Measurements from ENCODE around the gene STOX2. TPM values are rescaled to one million over a fixed set of nuclear protein-coding genes. Genes with fewer than 3 reads are reported as not detected.

Gene STOX2
- total RNA-seq, 2 donors from 2014 or later = 9.1 to 11.2 TPM

DNA sequence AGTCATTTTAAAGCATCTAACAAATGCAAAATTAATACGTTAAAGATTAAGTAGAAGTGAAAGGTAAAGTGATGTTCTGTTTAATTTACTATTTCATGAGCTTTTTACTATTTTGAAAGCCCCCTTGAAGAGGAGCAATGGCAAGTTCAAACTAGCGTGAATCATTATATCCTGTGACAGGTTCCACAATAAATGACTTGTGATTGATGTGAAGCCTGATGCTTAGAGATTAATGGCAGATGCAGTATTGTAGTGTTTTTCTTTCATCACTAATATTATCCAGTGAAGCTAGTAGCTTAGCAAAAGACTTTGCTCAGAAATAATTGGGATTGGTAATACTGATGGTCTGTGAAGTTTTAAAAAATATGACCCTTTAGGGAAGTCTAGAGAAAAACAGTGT, 57.3 kb downstream of the STOX2 start:
- ATAC-seq = no peak
- intact Hi-C loops (cut with DNase I) = no loop called here
- DNase-seq = no peak

DNA sequence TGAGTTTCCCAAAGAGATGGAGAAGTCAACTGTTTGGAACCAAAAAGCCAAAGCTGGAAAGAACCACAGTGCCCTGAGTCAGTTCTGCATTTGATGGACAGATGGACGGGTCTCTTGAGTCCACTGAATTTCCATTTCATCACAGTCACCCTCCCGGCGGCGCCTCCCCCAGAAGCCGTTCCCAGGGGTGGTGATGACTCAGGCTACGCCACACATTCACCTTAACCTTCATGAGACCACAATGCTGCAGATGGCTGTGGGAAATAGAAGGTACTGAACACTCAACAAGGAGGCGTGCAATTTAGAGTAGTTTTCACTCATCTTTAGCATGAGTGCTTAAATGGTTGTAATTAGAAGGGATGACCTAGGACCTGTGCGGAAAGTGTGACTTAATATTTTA, 61.3 kb downstream of the STOX2 start:
- intact Hi-C loops (cut with DNase I) = no loop called here
- peak in 1 of 2 donors; percentile 41 for ATAC-seq
- no peak for DNase-seq

DNA sequence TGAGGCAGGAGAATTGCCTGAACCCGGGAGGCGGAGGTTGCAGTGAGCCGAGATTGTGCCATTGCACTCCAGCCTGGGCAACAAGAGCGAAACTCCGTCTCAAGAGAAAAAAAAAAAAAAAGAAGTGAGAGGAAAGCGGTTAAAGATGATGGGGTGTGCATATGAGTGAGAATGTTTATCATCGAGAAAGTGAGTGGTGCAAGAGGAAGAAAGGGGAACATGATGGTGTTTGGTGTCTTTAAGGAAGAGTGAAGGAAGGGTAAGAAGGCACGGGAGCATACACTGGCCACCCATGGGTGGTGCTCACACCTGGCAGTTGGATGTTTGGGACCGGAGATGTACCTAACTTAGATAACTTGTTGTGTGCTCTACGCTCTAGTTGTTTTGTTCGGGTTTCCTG, 62.2 kb downstream of the STOX2 start:
- no peak for ATAC-seq
- intact Hi-C loops (cut with DNase I) = no loop called here
- DNase-seq = no peak

DNA sequence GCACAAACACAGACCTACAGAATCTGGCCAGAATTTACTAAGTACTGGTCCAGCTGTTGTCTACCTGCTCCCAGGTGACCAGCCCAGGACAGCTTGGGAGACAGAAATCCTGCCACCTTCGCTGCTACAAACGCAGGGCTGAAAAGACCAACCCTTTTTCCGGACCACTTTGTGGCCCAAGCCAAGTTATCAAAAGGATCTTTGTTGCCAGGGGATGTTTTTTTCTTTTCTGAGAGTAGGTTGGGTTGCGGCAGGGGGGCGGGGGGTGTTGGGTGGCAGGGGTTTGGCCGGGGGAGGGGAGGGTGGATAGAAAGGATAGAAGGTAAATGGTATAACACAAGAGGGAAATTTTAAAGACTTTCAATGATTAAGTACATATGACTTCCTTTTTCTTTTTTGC, 63.4 kb downstream of the STOX2 start:
- DNase-seq = no peak
- ATAC-seq = no peak
- intact Hi-C loops (cut with DNase I) = no loop called here

DNA sequence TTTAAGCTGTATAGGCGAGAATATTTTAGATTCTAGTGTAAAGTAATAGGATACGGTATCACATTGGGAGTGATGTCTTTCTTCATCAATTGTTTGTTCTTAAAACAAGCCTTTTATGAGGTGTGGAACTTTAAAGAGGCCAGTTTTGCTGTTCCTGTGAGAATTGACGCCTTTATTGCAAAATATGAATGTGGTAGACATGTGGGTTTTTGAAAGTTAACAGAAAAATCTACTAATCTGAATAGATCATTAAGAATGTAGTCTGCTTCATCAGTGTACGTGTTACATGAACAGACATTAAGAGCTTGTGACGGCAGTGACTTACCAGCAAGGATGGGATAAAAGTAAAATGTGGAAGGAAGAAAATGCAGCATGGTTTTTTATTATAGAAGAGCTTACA, 63.8 kb downstream of the STOX2 start:
- DNase-seq (no peak), ATAC-seq (no peak)
- intact Hi-C loops (cut with DNase I) = no loop called here

DNA sequence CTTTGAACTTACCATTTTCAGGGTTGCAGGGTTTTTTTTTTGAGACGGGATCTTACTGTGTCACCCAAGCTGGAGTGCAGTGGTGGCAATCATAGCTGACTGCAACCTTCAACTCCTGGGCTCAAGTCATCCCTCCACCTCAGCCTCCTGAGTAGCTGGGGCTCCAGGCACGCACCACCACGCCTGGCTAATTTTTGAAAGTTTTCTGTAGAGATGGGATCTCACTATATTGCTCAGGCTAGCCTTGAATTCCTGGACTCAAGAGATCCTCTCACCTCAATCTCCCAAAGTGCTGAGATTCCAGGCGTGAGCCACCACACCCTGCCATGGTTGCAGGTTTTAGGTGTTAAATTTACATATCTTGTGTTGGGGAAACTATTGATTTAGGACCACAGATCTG, 64.5 kb downstream of the STOX2 start:
- intact Hi-C loops (cut with DNase I) = no loop called here
- ATAC-seq (no peak), DNase-seq (no peak)

DNA sequence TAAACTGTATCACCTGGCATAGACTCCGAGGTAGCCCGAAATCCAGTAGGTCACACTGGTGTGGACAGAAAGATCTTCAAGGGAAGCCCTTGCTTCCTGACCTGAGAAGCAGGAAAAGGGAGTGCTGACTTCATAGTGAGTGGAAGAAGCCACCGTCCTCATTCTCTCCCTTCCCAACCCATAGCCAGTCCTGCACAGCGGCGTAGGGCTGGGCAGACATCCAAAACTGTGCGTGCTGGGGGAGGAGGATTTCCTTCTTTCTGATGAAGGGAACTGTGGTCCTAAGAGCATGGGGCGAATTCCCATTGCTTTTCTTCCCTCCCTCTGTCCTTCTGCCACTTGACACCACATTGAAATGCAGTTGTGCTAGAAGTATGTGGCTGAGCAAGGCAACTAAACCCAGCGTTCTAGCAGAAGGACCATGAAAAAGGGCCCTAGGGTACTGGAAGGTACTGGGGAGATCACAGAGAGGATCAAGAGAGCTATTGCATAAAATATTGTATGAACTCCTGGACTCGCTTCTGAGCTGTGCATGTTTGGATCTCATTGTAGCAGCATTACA, 66.9 kb downstream of the STOX2 start:
- ATAC-seq (peak; percentile 59 to 86), DNase-seq (no peak)
- intact Hi-C loops (cut with DNase I) = no loop called here

DNA sequence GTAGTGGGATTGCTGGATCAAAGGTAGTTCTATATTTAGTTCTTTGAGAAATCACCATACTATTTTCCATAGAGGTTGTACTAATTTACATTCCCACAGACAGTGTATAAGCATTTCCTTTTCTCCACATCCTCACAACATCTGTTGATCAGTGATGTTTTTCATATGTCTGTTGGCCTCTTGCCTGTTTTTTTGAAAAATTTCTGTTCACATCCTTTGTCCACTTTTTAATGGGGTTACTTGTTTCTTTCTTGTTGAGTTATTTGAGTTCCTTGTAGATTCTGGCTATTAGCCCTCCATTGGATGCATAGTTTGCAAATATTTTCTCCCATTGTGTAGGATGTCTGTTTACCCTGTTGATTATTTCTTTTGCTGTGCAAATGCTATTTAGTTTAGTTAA, 72.6 kb downstream of the STOX2 start:
- ATAC-seq (no peak), DNase-seq (no peak)
- intact Hi-C loops (cut with DNase I) = no loop called here

DNA sequence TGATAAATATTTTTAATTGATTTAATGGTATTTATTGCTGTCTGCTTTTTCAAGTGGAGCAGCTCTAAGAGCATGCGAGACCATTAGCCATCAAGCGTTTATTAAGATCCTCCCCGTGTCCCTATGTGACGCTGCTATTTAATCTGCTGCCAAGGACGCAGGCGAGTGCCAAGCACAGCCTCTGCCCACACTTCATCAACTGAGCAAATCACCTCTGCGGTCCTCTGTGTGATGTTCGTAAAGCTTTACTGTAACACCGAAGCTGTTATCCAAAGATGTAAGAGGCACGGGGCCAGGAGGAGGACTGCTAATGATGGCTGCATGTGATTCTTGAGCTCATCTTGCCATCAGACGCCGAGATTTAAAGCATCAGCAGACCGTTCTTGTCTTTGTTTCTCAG, 79.5 kb downstream of the STOX2 start:
- DNase-seq (peak; percentile 68), ATAC-seq (peak; percentile 38 to 54)
- intact Hi-C loops (cut with DNase I) = loop anchor here in 1 of 2 donors (10.0 kb wide), 1 partner anchor 110 kb away; no protein-coding TSS in a partner anchor

DNA sequence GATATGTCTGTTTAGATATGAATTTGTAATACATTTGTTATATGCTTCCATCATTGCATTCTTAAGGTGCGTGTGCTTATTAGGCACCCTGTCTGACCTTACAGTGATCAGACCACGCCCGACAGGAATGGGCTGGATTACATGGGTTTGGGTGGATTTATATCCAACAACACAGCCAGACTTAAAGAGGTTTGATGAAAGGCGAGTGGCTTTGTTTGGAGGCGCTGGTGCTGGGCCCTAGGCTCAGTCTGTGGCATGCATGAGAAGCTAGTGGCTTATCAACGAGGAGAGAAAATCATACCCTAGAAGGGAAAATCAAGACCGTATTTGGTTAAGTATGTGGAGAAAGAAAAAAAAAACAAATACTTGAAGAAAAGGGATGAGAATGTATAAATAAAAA, 80.7 kb downstream of the STOX2 start:
- no peak for ATAC-seq

DNA sequence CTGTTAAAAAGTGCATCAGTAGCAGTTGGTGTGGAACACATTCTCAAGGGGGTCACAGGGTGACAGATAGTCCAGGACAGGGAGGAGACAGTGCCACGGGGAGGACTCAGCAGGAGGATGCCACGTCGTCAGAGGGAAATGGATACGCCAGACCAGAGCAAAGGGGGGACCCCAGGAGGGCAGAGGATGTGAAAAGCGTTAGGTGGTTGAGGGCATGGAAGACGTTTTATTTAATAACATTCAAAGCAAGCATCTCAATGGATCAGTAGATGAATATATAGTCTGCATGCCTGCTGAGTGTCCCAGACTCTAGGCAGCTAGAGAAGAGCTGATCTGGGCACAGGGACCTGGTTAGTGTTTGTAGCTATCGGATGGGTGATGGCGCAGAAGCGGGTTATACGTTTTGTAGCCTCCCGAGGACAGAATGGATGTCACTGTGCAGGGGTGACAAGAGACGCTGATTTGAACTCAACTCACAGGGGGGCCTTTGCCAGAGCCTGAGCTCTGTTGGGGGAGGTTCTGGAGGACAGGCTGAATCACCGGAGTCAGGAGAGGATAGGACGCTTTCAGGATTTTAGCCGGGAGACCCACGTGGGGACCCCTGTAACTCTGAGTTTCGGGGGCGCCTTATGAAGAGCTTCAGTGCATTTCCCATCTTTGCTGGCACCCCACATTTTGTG, 81.3 kb downstream of the STOX2 start:
- no peak for ATAC-seq
- intact Hi-C loops (cut with DNase I) = loop anchor here in 1 of 2 donors (10.0 kb wide), 1 partner anchor 112 kb away; no protein-coding TSS in a partner anchor
- no peak for DNase-seq

More for the DNA sequence above, 80.7 kb downstream of the STOX2 start:
- intact Hi-C loops (cut with DNase I) = loop anchor here in 1 of 2 donors (10.0 kb wide), 1 partner anchor 111 kb away; no protein-coding TSS in a partner anchor
- DNase-seq = no peak

DNA sequence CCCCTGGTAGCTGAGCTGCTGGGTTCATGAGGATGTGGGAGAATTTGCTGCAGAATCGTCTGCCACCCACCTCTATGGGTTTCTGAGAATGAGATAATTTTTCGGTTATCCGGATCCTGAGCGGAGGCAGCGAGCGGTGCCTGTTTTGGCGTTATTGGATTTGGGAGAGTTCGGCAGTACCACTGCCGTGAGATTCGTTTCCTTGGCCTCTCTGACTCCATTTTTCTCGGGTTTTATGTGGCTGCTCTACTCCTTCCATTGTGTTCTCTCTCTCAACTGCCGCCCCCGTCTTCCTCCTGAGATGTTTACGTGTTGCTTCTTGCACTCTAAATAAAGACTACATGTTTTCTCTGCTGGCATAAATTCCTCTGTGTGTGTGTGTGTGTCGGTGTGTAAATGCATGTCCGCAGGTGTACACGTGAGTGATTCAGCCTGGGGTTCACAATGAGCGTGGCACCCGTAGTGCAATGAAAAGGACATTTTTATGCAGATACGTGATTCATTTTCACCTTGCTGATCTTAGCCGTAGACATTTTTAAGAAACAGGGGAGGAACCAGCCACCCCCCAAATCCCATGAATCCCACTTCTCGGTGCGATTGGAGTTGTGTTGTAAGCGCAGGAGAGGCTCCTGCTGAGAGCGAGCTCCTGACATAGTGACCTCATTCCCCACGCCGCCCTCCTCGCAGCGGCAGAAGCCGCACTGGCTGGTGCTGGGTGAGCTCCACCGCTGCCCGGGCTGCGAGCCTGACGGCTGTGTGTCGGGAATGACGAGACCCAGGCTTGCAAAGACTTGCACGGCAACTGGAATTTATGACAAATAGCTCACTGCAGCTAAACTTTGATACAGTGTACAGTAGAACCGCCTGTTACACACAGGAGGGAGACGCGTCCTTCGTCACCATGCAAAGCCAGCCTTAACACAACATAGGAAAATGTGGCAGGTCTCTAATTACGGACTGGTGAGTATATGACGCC, 82.2 kb downstream of the STOX2 start:
- intact Hi-C loops (cut with DNase I) = loop anchor here in 1 of 2 donors (10.0 kb wide), 1 partner anchor 112 kb away; no protein-coding TSS in a partner anchor
- peak; percentile 86 to 91 for ATAC-seq
- peak; percentile 78 for DNase-seq

DNA sequence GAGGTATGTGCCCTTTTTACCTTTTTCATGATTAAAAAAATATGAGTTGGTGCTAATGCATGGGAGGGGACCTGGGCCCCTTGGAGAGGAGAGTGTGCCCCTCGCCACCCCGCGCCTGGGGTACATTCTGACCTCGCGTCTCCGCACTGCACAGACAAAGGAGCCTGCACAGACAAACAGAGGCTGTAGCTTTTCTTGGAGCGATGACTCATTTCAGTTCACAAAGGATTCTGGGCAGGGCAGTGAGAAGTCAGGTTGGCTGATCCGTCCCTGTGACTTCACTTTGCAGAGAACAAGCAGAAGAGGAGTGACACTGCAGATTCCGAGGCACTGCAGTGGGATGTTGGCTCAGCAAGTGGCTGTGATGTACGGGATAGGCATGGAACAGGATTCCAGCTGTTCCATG, 82.9 kb downstream of the STOX2 start:
- ATAC-seq = peak; percentile 93 to 94
- peak; percentile 76 for DNase-seq
- intact Hi-C loops (cut with DNase I) = loop anchor here in 1 of 2 donors (2.0 to 10.0 kb wide), 2 partner anchors 83 to 113 kb away; partner anchors contain the start of gene STOX2

DNA sequence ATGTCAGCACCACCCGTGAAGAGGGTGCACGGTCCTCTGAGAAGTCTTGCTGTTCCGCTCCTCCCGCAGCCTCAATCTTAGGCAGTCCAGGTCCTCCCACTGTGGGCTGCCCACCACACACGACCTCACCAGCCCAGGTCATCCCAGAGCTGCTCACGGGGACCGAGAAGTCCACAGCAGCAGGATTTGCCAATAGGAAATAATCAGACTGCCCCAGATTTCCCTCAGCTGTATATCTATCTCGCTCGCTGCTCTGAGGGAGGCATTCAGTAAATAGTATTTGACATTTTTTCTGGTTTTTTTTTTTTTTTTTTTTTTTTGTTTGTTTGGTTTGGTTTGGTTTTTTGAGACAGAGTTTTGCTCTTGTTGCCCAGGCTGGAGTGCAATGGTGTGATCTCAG, 83.8 kb downstream of the STOX2 start:
- intact Hi-C loops (cut with DNase I) = loop anchor here in 1 of 2 donors (2.0 to 10.0 kb wide), 2 partner anchors 84 to 114 kb away; partner anchors contain the start of gene STOX2
- peak in 1 of 2 donors; percentile 5 for ATAC-seq
- DNase-seq = no peak

DNA sequence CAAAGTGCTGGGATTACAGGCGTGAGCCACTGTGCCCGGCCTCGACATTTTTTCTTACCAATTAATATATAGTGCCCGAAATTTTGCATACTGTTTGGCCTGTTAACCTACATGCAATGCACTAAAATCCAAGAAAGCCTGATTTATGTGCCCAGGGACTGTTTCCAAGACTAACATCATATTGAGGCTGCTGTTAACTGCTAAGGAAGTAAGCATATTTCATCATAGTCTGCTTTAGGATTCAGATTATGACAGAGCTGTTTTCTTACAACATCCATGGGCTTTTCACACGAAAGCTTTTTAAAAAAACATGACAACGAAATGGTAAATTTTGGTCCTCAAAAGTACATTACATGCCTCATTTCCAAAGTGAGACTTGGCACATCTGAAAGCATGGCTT, 84.4 kb downstream of the STOX2 start:
- no peak for ATAC-seq
- DNase-seq = no peak
- intact Hi-C loops (cut with DNase I) = loop anchor here in 1 of 2 donors (2.0 to 10.0 kb wide), 2 partner anchors 85 to 115 kb away; partner anchors contain the start of gene STOX2

DNA sequence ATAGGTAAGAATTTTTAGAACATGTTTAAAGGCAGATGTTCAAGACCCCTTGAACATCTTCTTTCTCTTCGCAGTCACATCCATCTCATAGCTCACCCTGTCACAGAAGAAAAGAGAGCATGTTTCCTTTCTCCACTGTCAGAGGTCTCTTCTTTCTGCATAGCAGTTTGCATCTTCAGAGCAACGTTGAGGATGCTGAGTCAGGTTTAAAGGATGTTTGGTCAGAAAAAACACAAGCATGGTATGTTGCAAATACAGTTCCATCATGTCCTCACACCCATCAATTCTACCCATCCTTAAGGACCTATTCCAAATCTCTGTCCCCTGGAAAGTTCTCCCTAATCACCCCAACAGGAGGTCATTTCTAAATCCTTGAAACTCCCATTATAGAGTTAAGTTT, 84.8 kb downstream of the STOX2 start:
- intact Hi-C loops (cut with DNase I) = loop anchor here in 1 of 2 donors (2.0 to 10.0 kb wide), 3 partner anchors 85 to 148 kb away; partner anchors contain the start of gene STOX2
- ATAC-seq (no peak), DNase-seq (no peak)

DNA sequence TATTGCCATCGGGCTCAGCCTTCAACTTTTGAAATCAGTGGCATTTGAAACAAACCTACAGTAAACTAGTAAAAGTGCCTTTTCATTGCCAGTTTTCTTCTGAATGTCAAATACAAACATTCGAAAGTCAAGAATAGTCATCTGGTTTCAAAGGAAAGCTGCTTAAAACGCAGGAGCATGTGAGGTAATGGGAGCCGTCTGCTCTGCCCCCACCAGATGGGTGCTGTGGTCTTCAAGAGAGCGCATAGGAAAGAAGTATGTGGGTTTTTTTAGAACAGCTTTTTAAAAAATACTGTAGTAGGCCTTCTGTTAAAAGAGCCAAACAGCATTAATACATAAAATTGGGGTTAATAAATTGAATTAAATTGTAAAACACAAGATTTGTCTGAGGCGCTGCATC, 88.6 kb downstream of the STOX2 start:
- ATAC-seq (no peak), DNase-seq (no peak)
- intact Hi-C loops (cut with DNase I) = loop anchor here in 1 of 2 donors (5.0 kb wide), 1 partner anchor 151 kb away; no protein-coding TSS in a partner anchor

DNA sequence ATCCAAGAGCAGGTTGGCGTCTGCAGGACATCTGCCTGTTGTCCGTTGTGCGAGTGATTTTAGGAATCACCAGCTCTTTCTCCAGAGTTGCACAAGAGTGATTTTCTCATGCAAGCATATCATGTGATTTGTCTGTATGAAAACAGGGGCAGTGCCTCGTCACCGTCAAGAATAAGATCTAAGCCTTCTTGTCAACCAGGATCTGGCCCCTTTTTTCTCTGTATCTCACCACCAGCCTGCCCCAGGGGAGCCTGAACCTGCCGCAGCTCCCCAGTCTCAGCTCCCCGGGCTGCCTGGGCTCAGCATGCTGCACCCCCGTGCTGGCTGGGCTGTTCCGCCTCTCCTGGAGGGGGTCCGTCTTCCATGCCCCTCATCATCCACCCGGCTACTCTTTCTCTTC, 90.5 kb downstream of the STOX2 start:
- intact Hi-C loops (cut with DNase I) = no loop called here
- no peak for DNase-seq
- ATAC-seq = peak; percentile 33 to 48

DNA sequence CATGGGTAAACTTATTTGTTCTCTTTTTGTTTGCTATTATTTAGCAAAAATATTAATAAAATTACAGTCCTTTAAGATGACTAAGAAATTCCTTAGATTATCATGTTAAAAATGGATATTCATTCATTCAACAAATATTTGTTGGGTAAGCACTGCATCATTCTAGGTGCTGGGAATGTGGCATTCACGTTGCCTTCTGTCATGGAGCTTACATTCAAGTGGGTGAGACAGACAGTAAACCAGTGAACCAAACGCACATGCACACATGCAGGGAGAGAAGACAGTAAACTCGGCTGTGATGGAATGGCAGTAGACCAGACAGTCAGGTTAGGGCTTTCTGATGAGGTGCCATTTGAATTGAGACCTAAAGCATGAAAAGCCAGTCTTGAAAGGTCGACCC, 91.8 kb downstream of the STOX2 start:
- peak in 1 of 2 donors; percentile 80 for ATAC-seq
- DNase-seq = no peak
- intact Hi-C loops (cut with DNase I) = no loop called here

All from left cardiac atrium (tissue), 4 donors.